ENCODE results near the gene PHYKPL. TPM values are rescaled to one million over a fixed set of nuclear protein-coding genes. Genes with fewer than 3 reads are reported as not detected.
A peak's percentile ranks its signal among the peaks of the same experiment; 100 is the strongest.
"Not testable (repeated sequence)": the region's sequence is repeated elsewhere in the genome, so short reads cannot be mapped to it uniquely, and the experiment has no call there.

PHYKPL gene
- total RNA-seq, 2 experiments from 2014 or later, result 125 to 126 TPM

DNA sequence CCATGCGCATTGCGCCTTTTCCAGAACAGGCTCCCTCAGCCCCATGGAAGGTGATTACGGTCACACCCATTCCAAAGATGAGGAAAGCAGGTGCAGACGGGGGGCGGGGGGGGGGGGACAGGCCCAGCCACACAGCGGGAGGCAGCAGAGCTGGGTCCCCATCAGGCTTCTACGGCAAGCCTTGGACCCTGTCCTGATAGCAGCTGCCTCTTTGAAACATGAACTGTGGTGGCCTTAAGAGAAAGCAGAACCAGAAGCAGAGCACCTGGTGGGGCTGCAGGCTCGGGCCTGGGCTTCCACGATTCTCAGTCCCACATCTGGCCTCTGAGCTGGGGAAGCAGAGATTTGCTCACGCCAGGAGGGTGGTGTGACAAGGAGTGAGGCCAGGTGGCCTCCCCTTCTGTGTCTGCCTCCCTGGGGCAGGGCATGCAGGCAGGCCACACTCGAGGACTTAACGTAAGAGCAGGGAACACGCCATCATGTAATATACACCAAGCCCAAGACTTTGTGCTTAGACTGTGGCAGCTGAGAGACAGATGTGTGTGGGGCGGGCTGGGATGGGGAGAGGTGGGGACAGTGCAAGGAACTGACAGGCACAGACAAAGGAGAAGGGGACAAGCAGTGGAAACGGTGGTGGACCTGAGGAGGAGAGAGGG lies 14.2 kb upstream of the PHYKPL start:
- Mint-ChIP-seq H3K27ac (peak overlapping the region; percentile 86), H3K27me3 (ENCODE audit: low read depth) (no peaks in the 10 kb centered on the region), H3K36me3 (ENCODE audit: low read depth) (peaks cover 4% of the 10 kb centered on the region), H3K4me1 (ENCODE audit: low read depth) (peaks cover 71% of the 10 kb centered on the region), H3K9me3 (ENCODE audit: insufficient read depth) (no peaks in the 10 kb centered on the region), H3K4me3 (no peak overlapping the region)
- no peak for ATAC-seq
- CTCF ChIA-PET, result interaction anchor here (3.3 kb wide), 1 partner anchor 12 kb away, joined by 22 read pairs; no protein-coding TSS in a partner anchor
- POLR2A ChIA-PET, result no interaction called here
- no peak for DNase-seq

- Mint-ChIP-seq H3K27ac (no peak overlapping the region), H3K36me3 (ENCODE audit: low read depth) (peaks cover 4% of the 10 kb centered on the region), H3K27me3 (ENCODE audit: low read depth) (no peaks in the 10 kb centered on the region), H3K9me3 (ENCODE audit: insufficient read depth) (no peaks in the 10 kb centered on the region), H3K4me3 (no peak overlapping the region), H3K4me1 (ENCODE audit: low read depth) (peaks cover 78% of the 10 kb centered on the region)
- ATAC-seq (no peak), DNase-seq (no peak)
- ChIA-PET POLR2A (no interaction called here), CTCF (no interaction called here)
These were observed 12.8 kb upstream of the PHYKPL start for GRCh38 chr5:178245389-178245788.

DNA sequence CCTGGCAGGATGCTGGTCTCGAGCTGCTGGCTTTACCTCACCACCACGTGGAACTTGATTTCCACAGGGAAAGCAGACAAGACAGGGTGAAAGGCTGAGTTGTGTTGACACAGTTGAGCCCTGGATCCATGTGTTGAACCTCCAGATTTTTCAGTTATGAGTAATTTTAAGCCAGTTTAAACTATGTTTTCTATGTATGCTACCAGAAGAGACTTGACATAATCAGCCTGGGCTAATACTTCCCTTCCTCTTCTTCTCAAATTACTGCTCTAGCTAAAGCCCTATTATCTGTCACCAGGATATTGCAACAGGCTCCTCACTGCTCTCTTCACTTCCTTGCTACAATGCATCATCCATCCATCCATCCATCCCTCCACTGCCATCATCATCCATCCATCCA lies 12.0 kb upstream of the PHYKPL start:
- ChIA-PET CTCF (no interaction called here), POLR2A (no interaction called here)
- peaks cover 4% of the 10 kb centered on the region for H3K36me3 Mint-ChIP-seq (ENCODE audit: low read depth)
- ATAC-seq, result no peak
- H3K27me3 Mint-ChIP-seq (ENCODE audit: low read depth), result no peaks in the 10 kb centered on the region
- H3K9me3 Mint-ChIP-seq (ENCODE audit: insufficient read depth), result no peaks in the 10 kb centered on the region
- H3K27ac Mint-ChIP-seq, result peak overlapping the region; percentile 67
- DNase-seq, result no peak
- H3K4me3 Mint-ChIP-seq, result no peak overlapping the region
- peaks cover 77% of the 10 kb centered on the region for H3K4me1 Mint-ChIP-seq (ENCODE audit: low read depth)

- POLR2A ChIA-PET, result interaction anchor here (1.3 kb wide), 1 partner anchor 10 kb away, joined by 4 read pairs; the partner anchor contains the start of gene PHYKPL
- H3K36me3 Mint-ChIP-seq (ENCODE audit: low read depth), result peaks cover 6% of the 10 kb centered on the region
- H3K9me3 Mint-ChIP-seq (ENCODE audit: insufficient read depth), result no peaks in the 10 kb centered on the region
- peak overlapping the region; percentile 77 for H3K4me3 Mint-ChIP-seq
- DNase-seq (no peak), ATAC-seq (no peak)
- CTCF ChIA-PET, result interaction anchor here (1.0 to 1.6 kb wide), 2 partner anchors 8 to 9 kb away, joined by 3 to 6 read pairs; no protein-coding TSS in a partner anchor
- H3K27ac Mint-ChIP-seq, result peak overlapping the region; percentile 96
- no peaks in the 10 kb centered on the region for H3K27me3 Mint-ChIP-seq (ENCODE audit: low read depth)
- H3K4me1 Mint-ChIP-seq (ENCODE audit: low read depth), result peaks cover 75% of the 10 kb centered on the region
These were observed 9.8 kb upstream of the PHYKPL start for GRCh38 chr5:178242416-178242815.

DNA sequence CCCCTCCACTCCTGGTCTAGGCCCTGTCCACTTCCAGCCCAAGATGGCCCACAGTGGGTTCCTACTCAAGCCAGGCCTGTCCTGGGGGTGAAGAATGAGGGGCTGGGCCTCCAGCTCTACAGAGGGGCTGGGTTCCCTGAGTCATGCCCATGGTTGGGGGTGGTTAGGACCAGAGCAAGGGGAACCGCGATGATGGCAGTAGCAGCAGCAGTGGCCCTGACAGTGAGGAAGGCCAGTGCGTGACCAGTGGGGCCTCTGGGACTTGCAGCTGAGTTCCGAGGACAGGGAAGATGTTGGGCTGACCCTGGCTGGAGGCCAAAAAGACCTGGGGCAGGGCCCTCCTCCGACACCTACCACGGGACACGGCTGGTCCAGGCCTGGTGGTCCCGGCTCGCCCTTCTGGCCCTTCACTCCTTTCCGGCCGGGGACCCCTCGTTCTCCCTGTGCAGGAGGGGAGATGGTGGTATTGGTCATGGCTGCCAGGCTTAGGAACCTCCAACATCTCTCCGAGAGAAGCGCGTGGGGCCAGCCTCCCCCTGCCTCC lies 9.2 kb upstream of the PHYKPL start:
- Mint-ChIP-seq H3K9me3 (ENCODE audit: insufficient read depth) (no peaks in the 10 kb centered on the region), H3K36me3 (ENCODE audit: low read depth) (peaks cover 6% of the 10 kb centered on the region), H3K4me3 (peak overlapping the region; percentile 77), H3K4me1 (ENCODE audit: low read depth) (peaks cover 75% of the 10 kb centered on the region), H3K27me3 (ENCODE audit: low read depth) (no peaks in the 10 kb centered on the region), H3K27ac (peak overlapping the region; percentile 96)
- ATAC-seq (peak; percentile 4), DNase-seq (no peak)
- POLR2A ChIA-PET, result interaction anchor here (1.0 to 2.5 kb wide), 5 partner anchors 7 to 38 kb away, joined by 3 to 10 read pairs (median 6); partner anchors contain the start of genes HNRNPAB and PHYKPL
- CTCF ChIA-PET, result interaction anchor here (1.0 to 1.3 kb wide), 2 partner anchors 9 kb away, joined by 3 to 5 read pairs; no protein-coding TSS in a partner anchor

GRCh38 chr5:178241231-178241663 lies 8.6 kb upstream of the PHYKPL start:
- Mint-ChIP-seq H3K4me3 (peak overlapping the region; percentile 77), H3K4me1 (ENCODE audit: low read depth) (peaks cover 75% of the 10 kb centered on the region), H3K27ac (peak overlapping the region; percentile 96), H3K36me3 (ENCODE audit: low read depth) (peaks cover 6% of the 10 kb centered on the region), H3K27me3 (ENCODE audit: low read depth) (no peaks in the 10 kb centered on the region), H3K9me3 (ENCODE audit: insufficient read depth) (no peaks in the 10 kb centered on the region)
- ATAC-seq, result peak; percentile 41
- ChIA-PET CTCF (interaction anchor here (0.8 to 1.3 kb wide), 2 partner anchors 9 to 10 kb away, joined by 3 to 5 read pairs; partner anchors contain the start of gene PHYKPL), POLR2A (interaction anchor here (1.0 to 2.5 kb wide), 5 partner anchors 8 to 37 kb away, joined by 3 to 10 read pairs (median 6); partner anchors contain the start of genes HNRNPAB and PHYKPL)
- DNase-seq, result peak; percentile 77

DNA sequence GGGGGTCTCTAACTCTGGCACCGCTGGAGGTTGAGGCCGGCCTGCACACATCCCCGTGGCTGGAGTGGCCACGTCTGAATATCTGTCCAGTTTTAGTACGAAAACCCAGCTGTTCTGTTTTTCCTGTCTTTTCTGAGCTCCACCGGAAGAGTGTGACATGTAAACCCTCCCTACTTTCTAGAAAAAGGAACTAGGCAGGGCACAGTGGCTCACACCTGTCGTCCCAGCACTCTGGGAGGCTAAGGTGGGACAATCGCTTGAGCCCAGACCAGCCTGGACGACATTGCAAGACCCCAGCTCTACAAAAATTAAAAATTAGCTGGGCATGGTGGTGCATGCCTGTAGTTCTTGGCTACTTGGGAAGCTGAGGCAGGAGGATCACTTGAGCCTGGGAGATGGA lies 8.2 kb upstream of the PHYKPL start:
- peak; percentile 40 for ATAC-seq
- peak overlapping the region; percentile 96 for H3K27ac Mint-ChIP-seq
- peak; percentile 48 for DNase-seq
- peaks cover 6% of the 10 kb centered on the region for H3K36me3 Mint-ChIP-seq (ENCODE audit: low read depth)
- H3K4me1 Mint-ChIP-seq (ENCODE audit: low read depth), result peaks cover 76% of the 10 kb centered on the region
- peak overlapping the region; percentile 77 for H3K4me3 Mint-ChIP-seq
- no peaks in the 10 kb centered on the region for H3K9me3 Mint-ChIP-seq (ENCODE audit: insufficient read depth)
- POLR2A ChIA-PET, result interaction anchor here (1.0 to 2.5 kb wide), 4 partner anchors 8 to 37 kb away, joined by 3 to 10 read pairs (median 6); partner anchors contain the start of gene HNRNPAB
- CTCF ChIA-PET, result interaction anchor here (0.8 to 1.3 kb wide), 2 partner anchors 8 to 10 kb away, joined by 3 to 5 read pairs; partner anchors contain the start of gene PHYKPL
- H3K27me3 Mint-ChIP-seq (ENCODE audit: low read depth), result no peaks in the 10 kb centered on the region

DNA sequence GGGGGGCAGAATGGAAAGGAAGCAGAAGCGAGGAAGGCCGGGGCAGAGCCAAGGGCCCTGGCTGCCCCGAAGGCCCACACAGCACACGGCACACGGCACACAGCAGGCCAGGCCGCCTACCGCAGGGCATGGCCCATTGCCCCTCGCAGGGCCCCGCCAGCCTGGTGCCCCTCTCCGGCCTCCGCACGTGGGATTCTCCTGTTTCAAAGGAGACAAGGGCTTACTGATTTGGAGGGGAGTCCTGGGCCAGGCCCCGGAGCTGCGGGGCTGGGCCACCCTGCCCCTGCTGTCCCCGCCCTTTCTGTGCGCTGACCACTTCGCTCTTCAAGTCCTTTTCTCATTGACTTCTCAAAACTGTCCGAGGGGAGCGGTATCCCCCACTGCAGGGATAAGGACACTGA lies 7.7 kb upstream of the PHYKPL start:
- DNase-seq (no peak), ATAC-seq (peak; percentile 7)
- Mint-ChIP-seq H3K36me3 (ENCODE audit: low read depth) (peaks cover 6% of the 10 kb centered on the region), H3K4me3 (peak overlapping the region; percentile 77), H3K27me3 (ENCODE audit: low read depth) (no peaks in the 10 kb centered on the region), H3K4me1 (ENCODE audit: low read depth) (peaks cover 80% of the 10 kb centered on the region), H3K9me3 (ENCODE audit: insufficient read depth) (no peaks in the 10 kb centered on the region), H3K27ac (peak overlapping the region; percentile 96)
- POLR2A ChIA-PET, result interaction anchor here (0.6 to 2.5 kb wide), 6 partner anchors 9 to 90 kb away, joined by 3 to 10 read pairs (median 4); partner anchors contain the start of gene HNRNPAB
- CTCF ChIA-PET, result interaction anchor here (0.8 to 1.3 kb wide), 2 partner anchors 8 to 11 kb away, joined by 3 to 5 read pairs; partner anchors contain the start of gene PHYKPL

- Mint-ChIP-seq H3K27ac (peak overlapping the region; percentile 96), H3K4me1 (ENCODE audit: low read depth) (peaks cover 86% of the 10 kb centered on the region), H3K4me3 (peak overlapping the region; percentile 69)
- H3K36me3 Mint-ChIP-seq (ENCODE audit: low read depth); CTCF ChIA-PET; H3K9me3 Mint-ChIP-seq (ENCODE audit: insufficient read depth); H3K27me3 Mint-ChIP-seq (ENCODE audit: low read depth): not testable (repeated sequence)
- POLR2A ChIA-PET, result interaction anchor here (0.6 to 2.5 kb wide), 3 partner anchors 20 to 91 kb away, joined by 3 to 10 read pairs (median 3); partner anchors contain the start of gene HNRNPAB
- ATAC-seq, result peak; percentile 3
- DNase-seq, result peak; percentile 69
These were observed 7.2 kb upstream of the PHYKPL start for GRCh38 chr5:178239626-178240301.

- peaks cover 94% of the 10 kb centered on the region for H3K4me1 Mint-ChIP-seq (ENCODE audit: low read depth)
- peaks cover 6% of the 10 kb centered on the region for H3K36me3 Mint-ChIP-seq (ENCODE audit: low read depth)
- H3K27me3 Mint-ChIP-seq (ENCODE audit: low read depth), result no peaks in the 10 kb centered on the region
- peak overlapping the region; percentile 98 for H3K27ac Mint-ChIP-seq
- ATAC-seq (peak; percentile 43), DNase-seq (peak; percentile 79)
- H3K4me3 Mint-ChIP-seq, result peak overlapping the region; percentile 65
- ChIA-PET POLR2A (interaction anchor here (0.6 to 2.5 kb wide), 3 partner anchors 34 to 390 kb away, joined by 3 to 10 read pairs (median 5); partner anchors contain the start of gene HNRNPAB), CTCF (interaction anchor here (1.2 kb wide), 3 partner anchors 10 to 45 kb away, joined by 3 to 5 read pairs (median 3); no protein-coding TSS in a partner anchor)
- H3K9me3 Mint-ChIP-seq (ENCODE audit: insufficient read depth), result no peaks in the 10 kb centered on the region
These were observed 6.3 kb upstream of the PHYKPL start for GRCh38 chr5:178238711-178239592.
